Ovary (tissue), 9 donors: ENCODE measurements around the gene HKDC1. TPM values are rescaled to one million over a fixed set of nuclear protein-coding genes. Genes with fewer than 3 reads are reported as not detected.
A peak's percentile ranks its signal among the peaks of the same experiment; 100 is the strongest.
"Not testable (repeated sequence)": the region's sequence is repeated elsewhere in the genome, so short reads cannot be mapped to it uniquely, and the experiment has no call there.

Source experiments
- DNase-seq, 5 donors: peaks; one replicate each; pipeline ENCODE4 v3.0.0-alpha.2; 2019 to 2020
- H3K27ac ChIP-seq, 2 donors: fragments of 200-600 bp; one replicate each; pipeline versions ENCODE4 v1.5.1 to v1.8.0; 2019 to 2022
- H3K27me3 ChIP-seq: fragments of 200-600 bp; one replicate; pipeline ENCODE4 v1.8.0; 2022
- H3K36me3 ChIP-seq: fragments of 200-600 bp; sonication (generic); one replicate; pipeline ENCODE4 v1.5.1; 2019
- H3K4me1 ChIP-seq: one replicate; pipeline ENCODE4 v1.8.1; 2013; ENCODE audit warnings: mild to moderate bottlenecking, moderate library complexity; ENCODE audit not compliant: insufficient read depth
- H3K4me3 ChIP-seq: fragments of 200-600 bp; sonication (generic); one replicate; pipeline ENCODE4 v1.5.1; 2017
- H3K9me3 ChIP-seq, 2 donors: fragments of 200-600 bp in 1 of 2; sonication (generic) in 1 of 2; one replicate each; pipeline versions ENCODE4 v1.5.1 to v1.8.1; 2013 to 2019; ENCODE audit warnings: mild to moderate bottlenecking in 1 of 2, moderate library complexity in 1 of 2
- CTCF ChIP-seq, 3 donors: fragments of 450-650 bp in 2 of 3; fragments of 200-600 bp in 1 of 3; IDR thresholded peaks; one replicate each; pipeline versions ENCODE4 v1.5.1 to v1.8.0; 2016 to 2022; ENCODE audit warnings: antibody characterized with exemption in 3 of 3, mild to moderate bottlenecking in 1 of 3
- EP300 ChIP-seq: sonication (generic); formaldehyde crosslinking; IDR thresholded peaks from one replicate; pipeline ENCODE4 v1.6.1; 2017; ENCODE audit warnings: antibody characterized with exemption
- POLR2A ChIP-seq: fragments of 450-650 bp; IDR thresholded peaks from one replicate; pipeline ENCODE4 v1.6.1; 2017; ENCODE audit warnings: antibody characterized with exemption, mild to moderate bottlenecking, moderate library complexity
- WGBS, 3 donors: extraction: QIAGEN DNeasy Blood & Tissue Kit in 1 of 3; methylation state at CpG; one replicate each; pipeline versions ENCODE4 v1.1.5 to v1.1.7; 2013 to 2017; 5-methylcytosine and 5-hydroxymethylcytosine counted together
- intact Hi-C, 4 donors: fragments of 100-400 bp; cut with DNase I; formaldehyde crosslinking; loops; one replicate each; pipeline versions ENCODE4 v1.11.0 to v1.15.1; 2022 to 2023
- polyA plus RNA-seq, 2 donors: library from polyadenylated mRNA; stranded (reverse); fragments of 200-250 nt in 1 of 2; fragments of 350-450 nt in 1 of 2; fragmentation: Illumina TruSeq in 1 of 2; extraction: RNeasy Lipid Tissue Mini Kit (QIAGEN cat#74804) in 1 of 2; gene quantifications; one replicate each; pipeline ENCODE4 v1.2.3, GENCODE V29; 2013 to 2014
- total RNA-seq, 7 donors: library from RNA; depleted of rRNA in 2 of 7; stranded (reverse); fragments of >200 nt in 2 of 7; fragmentation: NEBNext Ultra II Directional in 3 of 7; extraction: Animal tissue kit (Norgen Biotek cat#: 25700) in 3 of 7; gene quantifications; one replicate each; pipeline versions ENCODE4 v1.1.0 to v1.2.4, GENCODE V29; 2016 to 2023
- donor health status: DM: no; HTN: no; CAD: no; lungs with moderate emphysema.
- donor health status: DM: no; HTN: no; CAD: no.
- donor health status: Bipolar disorder and iron deficiency.
- donor health status: DM: yes; HTN: yes; CAD: no.
- donor health status: DM: no; HTN: no; CAD: no.
- donor health status: DM: yes; HTN: yes; CAD: no.

The HKDC1 gene
- total and polyA plus RNA-seq, 9 donors: 0.01 to 6.4 (median 0.94) TPM; not detected in 2

GRCh38 chr10:69281507-69282413, 61.6 kb downstream of the HKDC1 start:
- no peaks in the 10 kb centered on the region for H3K36me3 ChIP-seq
- TF ChIP-seq CTCF (IDR thresholded peaks at IDR 0.05) (no peak), EP300 (no peak), POLR2A (no peak)
- no peaks in the 10 kb centered on the region for H3K27me3 ChIP-seq
- H3K4me1 ChIP-seq: peaks cover 2% of the 10 kb centered on the region
- intact Hi-C loops: no loop called here
- no peak overlapping the region for H3K27ac ChIP-seq
- no peaks in the 10 kb centered on the region for H3K9me3 ChIP-seq
- 89 to 91% (median 90%) methylated on average over 8 of the region's 8 CpGs for WGBS, 3 donors
- no peak for DNase-seq
- H3K4me3 ChIP-seq: no peak overlapping the region

- H3K27ac ChIP-seq, intact Hi-C loops, H3K4me3 ChIP-seq, H3K27me3 ChIP-seq, DNase-seq, H3K36me3 ChIP-seq, H3K4me1 ChIP-seq, H3K9me3 ChIP-seq: not testable (repeated sequence)
- WGBS, 3 donors: 76 to 80% (median 76%) methylated on average over 6 of the region's 6 CpGs
Observed at GRCh38 chr10:69284402-69284801, 64.3 kb downstream of the HKDC1 start.

GRCh38 chr10:69285699-69286098, 65.6 kb downstream of the HKDC1 start:
- TF ChIP-seq EP300: no peak
- no peak for TF ChIP-seq POLR2A
- no peak for TF ChIP-seq CTCF (IDR thresholded peaks at IDR 0.05)
- H3K36me3 ChIP-seq: no peaks in the 10 kb centered on the region
- peak in 1 of 5 donors; percentile 44 for DNase-seq
- no peaks in the 10 kb centered on the region for H3K4me1 ChIP-seq
- intact Hi-C loops: no loop called here
- no peaks in the 10 kb centered on the region for H3K27me3 ChIP-seq
- no peaks in the 10 kb centered on the region for H3K9me3 ChIP-seq
- 9 to 32% (median 18%) methylated on average over 4 of the region's 4 CpGs for WGBS, 3 donors
- H3K27ac ChIP-seq: no peak overlapping the region
- H3K4me3 ChIP-seq: no peak overlapping the region

- H3K4me3 ChIP-seq: no peak overlapping the region
- no peaks in the 10 kb centered on the region for H3K9me3 ChIP-seq
- TF ChIP-seq EP300 (no peak), CTCF (IDR thresholded peaks at IDR 0.05) (no peak), POLR2A (no peak)
- no peaks in the 10 kb centered on the region for H3K27me3 ChIP-seq
- DNase-seq: no peak
- intact Hi-C loops: no loop called here
- H3K4me1 ChIP-seq: no peaks in the 10 kb centered on the region
- WGBS, 3 donors: 94 to 95% (median 94%) methylated on average over 4 of the region's 4 CpGs
- no peak overlapping the region for H3K27ac ChIP-seq
- no peaks in the 10 kb centered on the region for H3K36me3 ChIP-seq
Observed at GRCh38 chr10:69287181-69287580, 67.0 kb downstream of the HKDC1 start.

GRCh38 chr10:69290993-69291392, 70.9 kb downstream of the HKDC1 start:
- no peaks in the 10 kb centered on the region for H3K9me3 ChIP-seq
- H3K4me3 ChIP-seq: no peak overlapping the region
- intact Hi-C loops: no loop called here
- WGBS, 3 donors: 92 to 94% (median 93%) methylated on average over 4 of the region's 4 CpGs
- DNase-seq: no peak
- no peaks in the 10 kb centered on the region for H3K36me3 ChIP-seq
- H3K27ac ChIP-seq: no peak overlapping the region
- H3K4me1 ChIP-seq: no peaks in the 10 kb centered on the region
- H3K27me3 ChIP-seq: no peaks in the 10 kb centered on the region
- TF ChIP-seq EP300: no peak
- no peak for TF ChIP-seq CTCF (IDR thresholded peaks at IDR 0.05)
- TF ChIP-seq POLR2A: no peak
